H9 (cell line): Measurements from ENCODE around the gene CCL19. TPM values are rescaled to one million over a fixed set of nuclear protein-coding genes. Genes with fewer than 3 reads are reported as not detected.
A peak's percentile ranks its signal among the peaks of the same experiment; 100 is the strongest.

Experiments used
- DNase-seq: peaks from one replicate; pipeline ENCODE4 v3.0.0-alpha.2; 2017
- H2AFZ ChIP-seq: one replicate; pipeline ENCODE4 v1.6.1; 2013; ENCODE audit warnings: mild to moderate bottlenecking, low read length, control low read depth, moderate library complexity
- H2AK5ac ChIP-seq: 2 replicates; pipeline ENCODE4 v1.6.1; 2013; ENCODE audit warnings: low read length, control low read depth, mixed read lengths; ENCODE audit not compliant: insufficient read length
- H2BK120ac ChIP-seq: one replicate; pipeline ENCODE4 v1.6.1; 2013; ENCODE audit warnings: low read depth, mild to moderate bottlenecking, low read length, control low read depth, inconsistent platforms; ENCODE audit not compliant: poor library complexity, severe bottlenecking
- H2BK12ac ChIP-seq: 2 replicates; pipeline ENCODE4 v1.6.1; 2013; ENCODE audit warnings: low read length, control low read depth, mixed read lengths, low read depth; ENCODE audit not compliant: insufficient read length
- H2BK15ac ChIP-seq: 2 replicates; pipeline ENCODE4 v1.6.1; 2013; ENCODE audit warnings: low read depth, low read length, control low read depth
- H2BK20ac ChIP-seq: one replicate; pipeline ENCODE4 v1.6.1; 2013; ENCODE audit warnings: low read depth, mild to moderate bottlenecking, low read length, control low read depth, inconsistent platforms; ENCODE audit not compliant: poor library complexity, severe bottlenecking
- H2BK5ac ChIP-seq: 2 replicates; pipeline ENCODE4 v1.6.1; 2013; ENCODE audit warnings: low read length, control low read depth, mixed read lengths; ENCODE audit not compliant: insufficient read length
- H3K14ac ChIP-seq: 2 replicates; pipeline ENCODE4 v1.6.1; 2013; ENCODE audit warnings: low read length, control low read depth; ENCODE audit not compliant: insufficient read depth
- H3K18ac ChIP-seq: 2 replicates; pipeline ENCODE4 v1.6.1; 2013; ENCODE audit warnings: low read depth, mild to moderate bottlenecking, mixed read lengths, low read length, control low read depth; ENCODE audit not compliant: insufficient read length
- H3K23ac ChIP-seq: 2 replicates; pipeline ENCODE4 v1.6.1; 2013; ENCODE audit warnings: low read length, control low read depth, mixed read lengths, low read depth; ENCODE audit not compliant: insufficient read length
- H3K23me2 ChIP-seq: 2 replicates; pipeline ENCODE4 v1.6.1; 2013; ENCODE audit warnings: low read depth, mild to moderate bottlenecking, mixed read lengths, low read length, control low read depth; ENCODE audit not compliant: insufficient read length, poor library complexity, severe bottlenecking
- H3K27ac ChIP-seq: 2 replicates; pipeline ENCODE4 v1.5.1; 2013; ENCODE audit warnings: low read length, control low read depth, mixed read lengths, low read depth; ENCODE audit not compliant: insufficient read length
- H3K27me3 ChIP-seq: 2 replicates; pipeline ENCODE4 v1.6.1; 2013; ENCODE audit warnings: low read length, control low read depth, inconsistent platforms; ENCODE audit not compliant: insufficient read depth
- H3K4ac ChIP-seq: 2 replicates; pipeline ENCODE4 v1.6.1; 2013; ENCODE audit warnings: low read depth, mild to moderate bottlenecking, control low read depth, inconsistent platforms, low read length, moderate library complexity
- H3K4me1 ChIP-seq: 2 replicates; pipeline ENCODE4 v1.6.1; 2013; ENCODE audit warnings: low read length, control low read depth, inconsistent platforms; ENCODE audit not compliant: insufficient read depth
- H3K4me2 ChIP-seq: 2 replicates; pipeline ENCODE4 v1.6.1; 2013; ENCODE audit warnings: low read length, control low read depth, mixed read lengths; ENCODE audit not compliant: insufficient read length, insufficient read depth
- H3K56ac ChIP-seq: 2 replicates; pipeline ENCODE4 v1.6.1; 2013; ENCODE audit warnings: low read depth, mild to moderate bottlenecking, mixed read lengths, low read length, control low read depth; ENCODE audit not compliant: insufficient read length
- H3K79me1 ChIP-seq: 2 replicates; pipeline ENCODE4 v1.6.1; 2013; ENCODE audit warnings: low read depth, mild to moderate bottlenecking, moderate library complexity, low read length, control low read depth, inconsistent platforms; ENCODE audit not compliant: insufficient read depth, poor library complexity, severe bottlenecking
- H3K79me2 ChIP-seq: 2 replicates; pipeline ENCODE4 v1.6.1; 2013; ENCODE audit warnings: low read length, control low read depth, inconsistent platforms; ENCODE audit not compliant: insufficient read depth
- H3K9ac ChIP-seq: 2 replicates; pipeline ENCODE4 v1.6.1; 2013; ENCODE audit warnings: low read length, control low read depth, mixed read lengths; ENCODE audit not compliant: insufficient read length; ENCODE audit errors: extremely low read depth
- H3K9me3 ChIP-seq: one replicate; pipeline ENCODE4 v1.6.1; 2013; ENCODE audit warnings: low read depth, low read length, inconsistent platforms; ENCODE audit not compliant: control insufficient read depth
- H3T11ph ChIP-seq: one replicate; pipeline ENCODE4 v1.6.1; 2013; ENCODE audit warnings: mild to moderate bottlenecking, low read length, control low read depth, inconsistent platforms
- H4K20me1 ChIP-seq: one replicate; pipeline ENCODE4 v1.6.1; 2013; ENCODE audit not compliant: control insufficient read depth, insufficient read length, insufficient read depth
- H4K5ac ChIP-seq: 2 replicates; pipeline ENCODE4 v1.6.1; 2013; ENCODE audit warnings: low read depth, mild to moderate bottlenecking, mixed read lengths, low read length, control low read depth; ENCODE audit not compliant: insufficient read length
- H4K8ac ChIP-seq: replicated peaks from 2 replicates; pipeline ENCODE4 v1.6.1; 2013; ENCODE audit warnings: low read length, control low read depth, mixed read lengths, low read depth; ENCODE audit not compliant: insufficient read length
- H4K91ac ChIP-seq: 2 replicates; pipeline ENCODE4 v1.6.1; 2013; ENCODE audit warnings: low read depth, mild to moderate bottlenecking, moderate library complexity, mixed read lengths, low read length, control low read depth; ENCODE audit not compliant: insufficient read length
- H3K27ac Mint-ChIP-seq, 3 experiments: 2 replicates in 2 of 3; 3 replicates in 1 of 3; pipeline ENCODE4 v1.8.0; 2020 to 2021; ENCODE audit warnings: mixed read lengths in 3 of 3, mild to moderate bottlenecking in 1 of 3, moderate library complexity in 1 of 3
- H3K27me3 Mint-ChIP-seq: 2 replicates; pipeline ENCODE4 v1.8.0; 2021; ENCODE audit warnings: low read depth, mild to moderate bottlenecking, moderate library complexity, mixed read lengths
- H3K36me3 Mint-ChIP-seq, 3 experiments: 2 replicates in 2 of 3; 3 replicates in 1 of 3; pipeline ENCODE4 v1.8.0; 2020 to 2021; ENCODE audit warnings: low read depth in 3 of 3, mixed read lengths in 3 of 3; ENCODE audit not compliant: insufficient read depth in 1 of 3
- H3K4me1 Mint-ChIP-seq, 2 experiments: 2 replicates each; pipeline ENCODE4 v1.8.0; 2020; ENCODE audit warnings: mixed read lengths in 2 of 2
- H3K4me3 Mint-ChIP-seq, 2 experiments: 2 replicates in 1 of 2; 3 replicates in 1 of 2; pipeline ENCODE4 v1.8.0; 2020 to 2021; ENCODE audit warnings: mild to moderate bottlenecking in 2 of 2, mixed read lengths in 2 of 2, moderate library complexity in 1 of 2
- H3K9me3 Mint-ChIP-seq, 2 experiments: 2 replicates in 1 of 2; 3 replicates in 1 of 2; pipeline ENCODE4 v1.8.0; 2020; ENCODE audit warnings: mild to moderate bottlenecking in 2 of 2, mixed read lengths in 2 of 2, moderate library complexity in 1 of 2
- WGBS: extraction: QIAGEN DNeasy Blood & Tissue Kit; methylation state at CpG from one replicate; pipeline ENCODE4 v1.1.7; 2013; ENCODE audit warnings: missing lambda C conversion rate, low lambda C conversion rate, mixed read lengths; ENCODE audit not compliant: insufficient read length; ENCODE audit errors: extremely low coverage; 5-methylcytosine and 5-hydroxymethylcytosine counted together
- total RNA-seq: library from RNA; stranded (reverse); gene quantifications from 2 replicates; pipeline ENCODE4 v1.2.1, GENCODE V29; 2021
- TF ChIP-seq, protein P1 (sequence below): fragments of 200-600 bp; sonication (generic); conservative IDR thresholded peaks from 3 replicates; pipeline ENCODE4 v1.8.0; 2021; ENCODE audit warnings: antibody characterized with exemption, mild to moderate bottlenecking

The CCL19 gene
- total RNA-seq, 1 experiment from 2014 or later: not detected

DNA sequence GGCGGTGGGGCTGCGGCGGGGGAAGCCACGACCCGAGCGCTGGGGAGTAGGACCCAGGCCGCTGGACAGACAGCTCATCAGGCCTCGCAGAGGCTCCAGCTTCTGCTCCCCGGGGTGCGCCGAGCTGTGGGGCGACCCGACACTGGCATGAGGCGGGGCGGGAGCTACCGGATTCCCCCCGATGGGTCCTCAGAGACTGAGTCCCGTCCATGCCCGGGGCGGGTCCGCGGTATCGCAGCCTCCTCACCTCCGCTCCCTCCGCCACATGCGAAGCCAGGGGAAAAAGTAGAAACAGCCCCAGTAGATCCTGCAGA is 26.1 kb downstream of the CCL19 start:
- Histone ChIP-seq H3K23ac (no peak overlapping the region), H2BK120ac (no peak overlapping the region), H3K14ac (no peak overlapping the region), H2BK5ac (no peak overlapping the region), H3K27ac (no peak overlapping the region), H3K23me2 (peaks cover 13% of the 10 kb centered on the region), H3K4me1 (no peaks in the 10 kb centered on the region), H3K9ac (no peak overlapping the region), H2AFZ (no peak overlapping the region), H2BK12ac (no peak overlapping the region), H3T11ph (no peak overlapping the region), H4K5ac (no peak overlapping the region), H2BK15ac (no peak overlapping the region), H3K18ac (no peak overlapping the region), H3K4me2 (peak overlapping the region; percentile 87), H4K8ac (no peak overlapping the region), H3K9me3 (no peaks in the 10 kb centered on the region), H3K56ac (no peak overlapping the region), H2AK5ac (no peak overlapping the region), H4K20me1 (no peaks in the 10 kb centered on the region), H3K27me3 (no peaks in the 10 kb centered on the region), H3K4ac (no peak overlapping the region), H2BK20ac (no peak overlapping the region), H3K79me1 (no peaks in the 10 kb centered on the region), H3K79me2 (no peaks in the 10 kb centered on the region), H4K91ac (no peak overlapping the region)
- Mint-ChIP-seq H3K9me3 (peaks cover 10 to 13% of the 10 kb centered on the region in 2 experiments), H3K27ac (no peak overlapping the region), H3K4me1 (peaks cover 7 to 8% of the 10 kb centered on the region in 2 experiments), H3K27me3 (peaks cover 6% of the 10 kb centered on the region), H3K36me3 (peaks cover 24 to 25% (median 24%) of the 10 kb centered on the region in 3 experiments), H3K4me3 (peak overlapping the region; percentile 88 to 92)
- no peak for DNase-seq
- WGBS: no CpG with 5 or more reads among the region's 26 CpGs
- TF ChIP-seq, protein P1, sequence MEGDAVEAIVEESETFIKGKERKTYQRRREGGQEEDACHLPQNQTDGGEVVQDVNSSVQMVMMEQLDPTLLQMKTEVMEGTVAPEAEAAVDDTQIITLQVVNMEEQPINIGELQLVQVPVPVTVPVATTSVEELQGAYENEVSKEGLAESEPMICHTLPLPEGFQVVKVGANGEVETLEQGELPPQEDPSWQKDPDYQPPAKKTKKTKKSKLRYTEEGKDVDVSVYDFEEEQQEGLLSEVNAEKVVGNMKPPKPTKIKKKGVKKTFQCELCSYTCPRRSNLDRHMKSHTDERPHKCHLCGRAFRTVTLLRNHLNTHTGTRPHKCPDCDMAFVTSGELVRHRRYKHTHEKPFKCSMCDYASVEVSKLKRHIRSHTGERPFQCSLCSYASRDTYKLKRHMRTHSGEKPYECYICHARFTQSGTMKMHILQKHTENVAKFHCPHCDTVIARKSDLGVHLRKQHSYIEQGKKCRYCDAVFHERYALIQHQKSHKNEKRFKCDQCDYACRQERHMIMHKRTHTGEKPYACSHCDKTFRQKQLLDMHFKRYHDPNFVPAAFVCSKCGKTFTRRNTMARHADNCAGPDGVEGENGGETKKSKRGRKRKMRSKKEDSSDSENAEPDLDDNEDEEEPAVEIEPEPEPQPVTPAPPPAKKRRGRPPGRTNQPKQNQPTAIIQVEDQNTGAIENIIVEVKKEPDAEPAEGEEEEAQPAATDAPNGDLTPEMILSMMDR: no peak
